Prostate gland (tissue), 2 donors: Measurements from ENCODE around the gene BRSK1. TPM values are rescaled to one million over a fixed set of nuclear protein-coding genes. Genes with fewer than 3 reads are reported as not detected.

Experiments
- DNase-seq: peaks from one replicate; pipeline ENCODE4 v3.0.0-alpha.2; 2019; ENCODE audit warnings: low spot score
- H3K27ac ChIP-seq, 2 donors: fragments of 200-600 bp; sonication (generic); 2 replicates each; pipeline ENCODE4 v1.5.1; 2017 to 2019
- H3K27me3 ChIP-seq: fragments of 200-600 bp; sonication (generic); replicated peaks from 2 replicates; pipeline ENCODE4 v1.5.1; 2019; ENCODE audit not compliant: insufficient read depth
- H3K36me3 ChIP-seq, 2 donors: fragments of 200-600 bp; sonication (generic); 1 replicate in 1 of 2; 2 replicates in 1 of 2; pipeline versions ENCODE4 v1.5.1 to v1.8.1; 2017 to 2019
- H3K4me1 ChIP-seq: fragments of 200-600 bp; sonication (generic); replicated peaks from 2 replicates; pipeline ENCODE4 v1.5.1; 2019
- H3K4me3 ChIP-seq, 2 donors: fragments of 200-600 bp; sonication (generic); 2 replicates each; pipeline ENCODE4 v1.5.1; 2017 to 2019
- H3K9me3 ChIP-seq: fragments of 200-600 bp; sonication (generic); 2 replicates; pipeline ENCODE4 v1.5.1; 2017
- POLR2A ChIP-seq: fragments of 450-650 bp; IDR thresholded peaks from one replicate; pipeline ENCODE4 v1.6.1; 2016; ENCODE audit warnings: antibody characterized with exemption, mild to moderate bottlenecking
- POLR2AphosphoS5 ChIP-seq: sonication (generic); formaldehyde crosslinking; IDR thresholded peaks from one replicate; pipeline ENCODE4 v1.6.1; 2017; ENCODE audit warnings: antibody characterized with exemption
- WGBS: methylation state at CpG from one replicate; pipeline ENCODE4 v1.1.5; 2018; 5-methylcytosine and 5-hydroxymethylcytosine counted together
- intact Hi-C: fragments of 100-400 bp; cut with DNase I; formaldehyde crosslinking; loops from one replicate; pipeline ENCODE4 v1.14.2; 2022
- microRNA-seq: library from miRNA; unstranded; fragments of <30 nt; microRNA quantifications from one replicate; pipeline ENCODE4, GENCODE V29; 2016
- small RNA-seq, 2 donors: library from RNA; depleted of rRNA; stranded (forward); fragments of <200 nt; gene quantifications; one replicate each; pipeline ENCODE3, GENCODE V24; 2016
- total RNA-seq, 2 donors: library from RNA; depleted of rRNA; stranded (reverse); fragments of >200 nt; gene quantifications; one replicate each; pipeline ENCODE4 v1.1.0, GENCODE V29; 2016
- TF ChIP-seq, protein P1 (sequence below), 4 experiments: fragments of 200-600 bp in 2 of 4; fragments of 450-650 bp in 2 of 4; sonication (generic) in 2 of 4; IDR thresholded peaks; 1 replicate in 3 of 4; 2 replicates in 1 of 4; pipeline ENCODE4 v1.5.1; 2016 to 2019; ENCODE audit warnings: antibody characterized with exemption in 4 of 4, mild to moderate bottlenecking in 2 of 4, moderate library complexity in 2 of 4

BRSK1 gene
- total RNA-seq, 2 donors from 2014 or later, result 1.4 to 10.9 TPM

DNA sequence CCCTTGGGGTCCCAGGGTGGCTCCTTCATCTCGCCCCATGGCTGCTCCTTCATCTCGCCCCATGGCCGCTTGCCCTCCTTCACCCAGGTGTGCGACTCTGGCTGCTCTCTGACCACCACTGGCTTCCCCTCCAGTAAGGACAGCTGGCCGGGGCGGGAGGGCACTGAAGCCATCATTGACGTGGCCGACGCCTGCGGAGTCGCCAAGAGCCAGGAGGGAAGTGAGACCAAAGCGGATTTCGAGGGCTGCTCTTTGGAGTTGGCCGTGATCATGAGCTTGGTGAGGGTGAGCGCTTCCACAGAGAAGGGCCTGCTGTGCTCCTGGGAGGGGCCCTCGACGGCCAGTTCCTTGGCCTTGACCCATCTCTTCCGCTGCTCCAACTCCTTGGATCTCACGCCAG, 74.7 kb downstream of the BRSK1 start:
- peaks cover 2% of the 10 kb centered on the region for H3K4me1 ChIP-seq

DNA sequence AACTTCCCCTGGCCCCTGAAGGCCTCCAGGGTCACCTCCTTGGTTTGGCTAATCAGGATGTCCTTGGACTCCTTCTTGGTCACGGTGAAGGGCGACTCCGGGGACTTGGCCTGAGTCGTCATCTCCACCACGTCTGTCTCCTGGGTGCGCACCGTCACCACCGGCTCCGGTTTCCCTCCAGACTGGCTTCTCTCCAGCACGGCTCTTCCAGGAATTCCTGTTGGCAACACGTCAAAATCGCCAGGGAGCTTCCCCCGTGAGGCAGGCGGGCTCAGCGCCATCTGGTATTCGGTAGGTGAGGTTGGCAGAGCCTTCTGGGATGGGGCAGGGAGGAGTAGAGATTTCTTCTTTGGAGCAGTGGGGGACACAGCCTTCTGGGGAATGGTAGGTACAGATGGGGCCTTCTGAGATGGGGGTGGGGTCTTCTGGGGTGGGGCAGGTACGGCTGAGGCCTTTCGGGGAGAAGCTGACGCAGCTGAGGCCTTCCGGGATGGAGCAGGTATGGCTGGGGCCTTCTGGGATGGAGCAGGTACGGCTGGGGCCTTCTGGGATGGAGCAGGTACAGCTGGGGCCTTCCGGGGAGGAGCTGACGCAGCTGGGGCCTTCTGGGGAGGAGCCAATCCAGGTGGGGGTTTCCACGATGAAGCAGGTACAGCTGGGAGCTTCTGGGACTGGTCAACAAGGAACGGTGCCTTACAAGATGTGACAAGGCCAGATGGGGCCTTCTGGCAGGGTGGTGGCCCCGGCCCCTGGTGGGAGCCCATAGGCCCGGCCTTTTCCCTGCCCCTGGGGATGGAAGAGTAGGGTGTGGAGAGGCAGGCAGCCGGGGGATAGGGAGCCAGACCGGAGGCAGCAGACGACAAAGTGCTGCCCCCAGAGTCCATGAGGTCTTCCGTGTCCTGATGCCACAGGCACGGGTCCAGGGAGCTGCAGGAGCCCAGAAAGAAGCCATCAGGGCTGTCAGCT, 75.4 kb downstream of the BRSK1 start:
- no peaks in the 10 kb centered on the region for H3K36me3 ChIP-seq
- H3K4me1 ChIP-seq, result no peaks in the 10 kb centered on the region
- intact Hi-C loops, result no loop called here
- H3K4me3 ChIP-seq, result no peak overlapping the region
- DNase-seq, result no peak
- no peak for TF ChIP-seq POLR2A
- TF ChIP-seq POLR2AphosphoS5, result no peak
- H3K27me3 ChIP-seq, result no peaks in the 10 kb centered on the region
- no peak overlapping the region for H3K27ac ChIP-seq
- no peaks in the 10 kb centered on the region for H3K9me3 ChIP-seq
- WGBS, result 67% methylated on average over 31 of the region's 32 CpGs

More for the DNA sequence above, 74.7 kb downstream of the BRSK1 start:
- H3K27me3 ChIP-seq, result no peaks in the 10 kb centered on the region
- DNase-seq, result no peak
- no peak overlapping the region for H3K27ac ChIP-seq
- H3K4me3 ChIP-seq, result no peak overlapping the region
- 90% methylated on average over 19 of the region's 19 CpGs for WGBS
- intact Hi-C loops, result no loop called here
- no peaks in the 10 kb centered on the region for H3K9me3 ChIP-seq
- TF ChIP-seq POLR2A (no peak), POLR2AphosphoS5 (no peak)
- TF ChIP-seq, protein P1, sequence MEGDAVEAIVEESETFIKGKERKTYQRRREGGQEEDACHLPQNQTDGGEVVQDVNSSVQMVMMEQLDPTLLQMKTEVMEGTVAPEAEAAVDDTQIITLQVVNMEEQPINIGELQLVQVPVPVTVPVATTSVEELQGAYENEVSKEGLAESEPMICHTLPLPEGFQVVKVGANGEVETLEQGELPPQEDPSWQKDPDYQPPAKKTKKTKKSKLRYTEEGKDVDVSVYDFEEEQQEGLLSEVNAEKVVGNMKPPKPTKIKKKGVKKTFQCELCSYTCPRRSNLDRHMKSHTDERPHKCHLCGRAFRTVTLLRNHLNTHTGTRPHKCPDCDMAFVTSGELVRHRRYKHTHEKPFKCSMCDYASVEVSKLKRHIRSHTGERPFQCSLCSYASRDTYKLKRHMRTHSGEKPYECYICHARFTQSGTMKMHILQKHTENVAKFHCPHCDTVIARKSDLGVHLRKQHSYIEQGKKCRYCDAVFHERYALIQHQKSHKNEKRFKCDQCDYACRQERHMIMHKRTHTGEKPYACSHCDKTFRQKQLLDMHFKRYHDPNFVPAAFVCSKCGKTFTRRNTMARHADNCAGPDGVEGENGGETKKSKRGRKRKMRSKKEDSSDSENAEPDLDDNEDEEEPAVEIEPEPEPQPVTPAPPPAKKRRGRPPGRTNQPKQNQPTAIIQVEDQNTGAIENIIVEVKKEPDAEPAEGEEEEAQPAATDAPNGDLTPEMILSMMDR (IDR thresholded peaks at IDR 0.05), result no peak
- H3K36me3 ChIP-seq, result no peaks in the 10 kb centered on the region

GRCh38 chr19:55360902-55361301, 77.1 kb downstream of the BRSK1 start:
- no peaks in the 10 kb centered on the region for H3K36me3 ChIP-seq
- H3K27ac ChIP-seq, result no peak overlapping the region
- DNase-seq, result no peak
- H3K4me1 ChIP-seq, result no peaks in the 10 kb centered on the region
- intact Hi-C loops, result no loop called here
- H3K9me3 ChIP-seq, result no peaks in the 10 kb centered on the region
- no peak overlapping the region for H3K4me3 ChIP-seq
- no peaks in the 10 kb centered on the region for H3K27me3 ChIP-seq
- TF ChIP-seq POLR2A (no peak), POLR2AphosphoS5 (no peak)
- TF ChIP-seq, protein P1 (IDR thresholded peaks at IDR 0.05), result no peak
- 95% methylated on average over 16 of the region's 16 CpGs for WGBS

Small RNA genes lying within 50 kb of the gene (microRNA-seq; reads per million reads assigned to microRNA genes)
- 1.6 reads per million, percentile 21 among the genes with 10 or more reads in this experiment for gene MIR6802
- 10.6 reads per million, percentile 52 among the genes with 10 or more reads in this experiment for gene MIR6803

Small RNA genes lying within 50 kb of the gene (small RNA-seq; reads per million reads assigned to genes)
- gene MIR6802 (0 to 0.28 reads per million in 2 donors), gene MIR6803 (0.20 to 0.28 reads per million in 2 donors)

Other genes starting within 250 kb of the BRSK1 start
- gene GP6, start 245.7 kb upstream of the BRSK1 start, total RNA-seq, result under 1 TPM; 0.23 to 0.27 TPM
- gene RDH13, start 220.8 kb upstream of the BRSK1 start, total RNA-seq, result 10 to 100 TPM; 29.8 to 32.8 TPM
- 10 to 100 TPM; 36.8 to 62.8 TPM for gene EPS8L1, start 208.1 kb upstream of the BRSK1 start, total RNA-seq
- 100 to 1,000 TPM in 1 of 2 donors, 10 to 100 TPM in 1; 67.8 to 164 TPM for gene PPP1R12C, start 166.4 kb upstream of the BRSK1 start, total RNA-seq
- gene TNNT1, start 134.8 kb upstream of the BRSK1 start, total RNA-seq, result 10 to 100 TPM in 1 of 2 donors, 1 to 10 TPM in 1; 8.5 to 87.9 TPM
- gene TNNI3, start 126.3 kb upstream of the BRSK1 start, total RNA-seq, result 10 to 100 TPM in 1 of 2 donors, not detected in 1; 12.4 TPM
- gene DNAAF3, start 117.4 kb upstream of the BRSK1 start, total RNA-seq, result 10 to 100 TPM in 1 of 2 donors, under 1 TPM in 1; 0.55 to 16.1 TPM
- gene SYT5, start 103.7 kb upstream of the BRSK1 start, total RNA-seq, result 1 to 10 TPM in 1 of 2 donors, not detected in 1; 4.3 TPM
- gene PTPRH, start 74.5 kb upstream of the BRSK1 start, total RNA-seq, result 1 to 10 TPM in 1 of 2 donors, not detected in 1; 4.0 TPM
- gene TMEM86B, start 55.2 kb upstream of the BRSK1 start, total RNA-seq, result 10 to 100 TPM in 1 of 2 donors, 1 to 10 TPM in 1; 1.5 to 10.8 TPM
- gene PPP6R1, start 25.0 kb upstream of the BRSK1 start, total RNA-seq, result 100 to 1,000 TPM in 1 of 2 donors, 10 to 100 TPM in 1; 49.5 to 112 TPM
- 10 to 100 TPM; 33.6 to 36.0 TPM for gene HSPBP1, start 3.9 kb upstream of the BRSK1 start, total RNA-seq
- gene TMEM150B, start 41.3 kb downstream of the BRSK1 start, total RNA-seq, result not detected
- gene KMT5C, start 55.9 kb downstream of the BRSK1 start, total RNA-seq, result 10 to 100 TPM; 17.8 to 32.3 TPM
- 10 to 100 TPM in 1 of 2 donors, not detected in 1; 10.2 TPM for gene COX6B2, start 70.7 kb downstream of the BRSK1 start, total RNA-seq
- 1 to 10 TPM in 1 of 2 donors, not detected in 1; 1.5 TPM for gene GARIN5B, start 79.3 kb downstream of the BRSK1 start, total RNA-seq
- gene IL11, start 86.5 kb downstream of the BRSK1 start, total RNA-seq, result 1 to 10 TPM in 1 of 2 donors, not detected in 1; 2.0 TPM
- not detected for gene TMEM190, start 92.8 kb downstream of the BRSK1 start, total RNA-seq
- gene TMEM238, start 100.3 kb downstream of the BRSK1 start, total RNA-seq, result 100 to 1,000 TPM in 1 of 2 donors, 10 to 100 TPM in 1; 19.6 to 116 TPM
- 100 to 1,000 TPM; 439 to 554 TPM for gene RPL28, start 101.9 kb downstream of the BRSK1 start, total RNA-seq
- 10 to 100 TPM; 10.3 to 49.9 TPM for gene UBE2S, start 123.8 kb downstream of the BRSK1 start, total RNA-seq
- gene SHISA7, start 159.3 kb downstream of the BRSK1 start, total RNA-seq, result not detected
- gene ISOC2, start 177.6 kb downstream of the BRSK1 start, total RNA-seq, result 100 to 1,000 TPM in 1 of 2 donors, 10 to 100 TPM in 1; 85.1 to 117 TPM
- not detected for gene C19orf85, start 180.8 kb downstream of the BRSK1 start, total RNA-seq
- gene ZNF628, start 192.6 kb downstream of the BRSK1 start, total RNA-seq, result 10 to 100 TPM; 10.9 to 66.4 TPM
- 10 to 100 TPM; 10.8 to 19.8 TPM for gene NAT14, start 201.2 kb downstream of the BRSK1 start, total RNA-seq
- 1 to 10 TPM; 5.6 to 8.6 TPM for gene SSC5D, start 204.4 kb downstream of the BRSK1 start, total RNA-seq